ENCODE data around the gene MEGF11. TPM values are rescaled to one million over a fixed set of nuclear protein-coding genes. Genes with fewer than 3 reads are reported as not detected.

Gene MEGF11
- polyA plus RNA-seq, 1 of the 3 experiments (the other 2 are of a cell fraction): not detected

DNA sequence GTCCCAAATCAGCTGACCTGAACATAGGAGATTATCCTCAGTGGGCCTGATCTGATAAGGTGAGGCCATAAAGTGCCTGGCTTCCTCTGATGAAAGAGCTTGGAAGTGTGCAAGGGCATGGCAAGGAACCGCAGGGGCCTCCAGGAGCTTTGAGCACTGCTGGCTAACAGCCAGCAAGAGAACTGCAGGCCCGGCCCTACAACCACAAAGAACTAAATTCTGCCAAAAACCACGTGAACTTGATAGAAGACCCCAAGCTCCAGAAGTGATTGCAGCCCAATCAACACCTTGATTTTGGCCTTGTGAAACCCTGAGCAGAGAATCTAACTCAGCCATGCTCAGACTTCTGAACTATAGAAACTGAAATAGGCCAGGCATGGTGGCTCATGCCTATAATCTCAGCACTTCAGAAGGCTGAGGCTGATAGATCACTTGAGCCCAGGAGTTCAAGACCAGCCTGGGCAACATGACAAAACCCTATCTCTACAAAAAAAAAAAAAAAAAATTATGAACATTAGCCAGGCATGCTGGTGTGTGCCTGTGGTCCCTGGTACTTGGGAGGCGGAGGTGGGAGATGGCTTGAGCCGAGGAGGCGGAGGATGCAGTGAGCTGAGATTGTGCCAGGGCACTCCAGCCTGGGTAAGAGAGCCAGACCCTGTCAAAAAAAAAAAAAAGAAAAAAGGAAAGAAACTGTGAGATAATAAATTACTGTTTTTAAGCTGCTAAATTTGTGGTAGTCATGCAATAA lies 32.2 kb upstream of the MEGF11 start:
- no peaks in the 10 kb centered on the region for H4K20me1 ChIP-seq (ENCODE audit: insufficient read depth)
- no peak overlapping the region for H2AFZ ChIP-seq (ENCODE audit: low read depth)
- no peaks in the 10 kb centered on the region for H3K9me2 ChIP-seq
- no peak for DNase-seq
- peaks cover 0 to 10% of the 10 kb centered on the region in 2 experiments; a peak in 2 of 4 replicates for H3K4me1 ChIP-seq (ENCODE audit: control insufficient read depth in 1 of 2, insufficient read depth in 2 of 2, low read depth in 1 of 2, low read length in 1 of 2)
- H3K9me3 ChIP-seq: no peaks in the 10 kb centered on the region
- H3K79me2 ChIP-seq (ENCODE audit: insufficient read depth): no peaks in the 10 kb centered on the region
- peaks cover 4% of the 10 kb centered on the region for H3F3A ChIP-seq (replicated peaks; ENCODE audit: insufficient read depth)
- no peaks in the 10 kb centered on the region; the same call in 1 of the 2 replicates for H3K27me3 ChIP-seq (ENCODE audit: insufficient read depth)
- H3K27ac ChIP-seq (ENCODE audit: low read depth in 2 of 2, low read length in 1 of 2): no peak overlapping the region
- POLR2A ChIA-PET: no interaction called here
- H3K9ac ChIP-seq: no peak overlapping the region
- 93% methylated on average over 6 of the region's 6 CpGs for WGBS (ENCODE audit: low lambda C conversion rate)
- H3K4me3 ChIP-seq (ENCODE audit: low read depth in 2 of 2, low read length in 1 of 2): no peak overlapping the region
- CTCF ChIA-PET: interaction anchor here (1.1 to 5.6 kb wide), 6 partner anchors 10 to 369 kb away, joined by 4 to 40 read pairs (median 5); no protein-coding TSS in a partner anchor
- TF ChIP-seq, protein P1, sequence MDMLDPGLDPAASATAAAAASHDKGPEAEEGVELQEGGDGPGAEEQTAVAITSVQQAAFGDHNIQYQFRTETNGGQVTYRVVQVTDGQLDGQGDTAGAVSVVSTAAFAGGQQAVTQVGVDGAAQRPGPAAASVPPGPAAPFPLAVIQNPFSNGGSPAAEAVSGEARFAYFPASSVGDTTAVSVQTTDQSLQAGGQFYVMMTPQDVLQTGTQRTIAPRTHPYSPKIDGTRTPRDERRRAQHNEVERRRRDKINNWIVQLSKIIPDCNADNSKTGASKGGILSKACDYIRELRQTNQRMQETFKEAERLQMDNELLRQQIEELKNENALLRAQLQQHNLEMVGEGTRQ (IDR thresholded peaks at IDR 0.05; ENCODE audit: borderline replicate concordance, low read depth, low read length): no peak
- TF ChIP-seq, protein P2, sequence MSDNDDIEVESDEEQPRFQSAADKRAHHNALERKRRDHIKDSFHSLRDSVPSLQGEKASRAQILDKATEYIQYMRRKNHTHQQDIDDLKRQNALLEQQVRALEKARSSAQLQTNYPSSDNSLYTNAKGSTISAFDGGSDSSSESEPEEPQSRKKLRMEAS (IDR thresholded peaks at IDR 0.05; ENCODE audit: low read depth): no peak
- no peak for TF ChIP-seq CHD2 (IDR thresholded peaks at IDR 0.05; ENCODE audit: low read length, partially characterized antibody)
- TF ChIP-seq GABPA (IDR thresholded peaks at IDR 0.05; ENCODE audit: low read depth): no peak
- no peak for TF ChIP-seq MEF2A (IDR thresholded peaks at IDR 0.05; ENCODE audit: borderline replicate concordance, low read depth)
- no peak overlapping the region for H3K4me2 ChIP-seq
- H3K36me3 ChIP-seq (replicated peaks in 1 of 2; ENCODE audit: control insufficient read depth in 1 of 2, insufficient read depth in 2 of 2, low read length in 1 of 2): no peaks in the 10 kb centered on the region

DNA sequence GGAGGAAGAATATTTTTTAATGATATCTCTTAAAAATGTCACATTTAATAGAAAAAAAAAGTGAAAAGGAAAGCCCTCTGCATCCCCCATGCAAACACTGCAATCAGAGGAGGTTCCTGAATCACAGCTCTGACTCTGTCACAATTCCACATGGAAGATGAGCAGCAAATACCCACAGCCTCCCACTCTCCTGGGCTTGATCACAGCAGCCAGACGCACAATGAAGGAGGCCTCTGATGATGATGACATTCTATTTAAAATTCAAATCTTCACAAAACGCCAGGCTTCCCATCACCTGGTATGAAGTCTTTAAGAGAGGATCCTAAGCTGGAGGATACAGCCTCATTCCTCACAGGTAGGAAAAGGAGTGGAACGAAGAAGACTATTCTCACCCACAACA lies 30.7 kb upstream of the MEGF11 start:
- CTCF ChIA-PET: interaction anchor here (0.7 to 5.6 kb wide), 4 partner anchors 11 to 367 kb away, joined by 3 to 40 read pairs (median 3); no protein-coding TSS in a partner anchor
- WGBS (ENCODE audit: low lambda C conversion rate): 73% methylated on average over 3 of the region's 3 CpGs
- TF ChIP-seq ELF1 (IDR thresholded peaks at IDR 0.05) (no peak), FOXM1 (IDR thresholded peaks at IDR 0.05; ENCODE audit: low read depth) (no peak), YY1 (IDR thresholded peaks at IDR 0.05; ENCODE audit: low read depth) (no peak), FOXJ3 (CRISPR knock-in tag; IDR thresholded peaks at IDR 0.05) (no peak), FOSL2 (IDR thresholded peaks at IDR 0.05; ENCODE audit: borderline replicate concordance, low read depth) (no peak)
- TF ChIP-seq, protein P3, sequence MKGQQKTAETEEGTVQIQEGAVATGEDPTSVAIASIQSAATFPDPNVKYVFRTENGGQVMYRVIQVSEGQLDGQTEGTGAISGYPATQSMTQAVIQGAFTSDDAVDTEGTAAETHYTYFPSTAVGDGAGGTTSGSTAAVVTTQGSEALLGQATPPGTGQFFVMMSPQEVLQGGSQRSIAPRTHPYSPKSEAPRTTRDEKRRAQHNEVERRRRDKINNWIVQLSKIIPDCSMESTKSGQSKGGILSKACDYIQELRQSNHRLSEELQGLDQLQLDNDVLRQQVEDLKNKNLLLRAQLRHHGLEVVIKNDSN (IDR thresholded peaks at IDR 0.05; ENCODE audit: borderline replicate concordance, low read depth): no peak
- TF ChIP-seq, protein P4, sequence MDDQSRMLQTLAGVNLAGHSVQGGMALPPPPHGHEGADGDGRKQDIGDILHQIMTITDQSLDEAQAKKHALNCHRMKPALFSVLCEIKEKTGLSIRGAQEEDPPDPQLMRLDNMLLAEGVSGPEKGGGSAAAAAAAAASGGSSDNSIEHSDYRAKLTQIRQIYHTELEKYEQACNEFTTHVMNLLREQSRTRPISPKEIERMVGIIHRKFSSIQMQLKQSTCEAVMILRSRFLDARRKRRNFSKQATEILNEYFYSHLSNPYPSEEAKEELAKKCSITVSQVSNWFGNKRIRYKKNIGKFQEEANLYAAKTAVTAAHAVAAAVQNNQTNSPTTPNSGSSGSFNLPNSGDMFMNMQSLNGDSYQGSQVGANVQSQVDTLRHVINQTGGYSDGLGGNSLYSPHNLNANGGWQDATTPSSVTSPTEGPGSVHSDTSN (IDR thresholded peaks at IDR 0.05): no peak
- DNase-seq: peak; percentile 20
- Histone ChIP-seq H3K79me2 (ENCODE audit: insufficient read depth) (no peaks in the 10 kb centered on the region), H2AFZ (ENCODE audit: low read depth) (no peak overlapping the region), H3F3A (replicated peaks; ENCODE audit: insufficient read depth) (peaks cover 4% of the 10 kb centered on the region), H3K27me3 (ENCODE audit: insufficient read depth) (no peaks in the 10 kb centered on the region; the same call in 1 of the 2 replicates), H3K36me3 (replicated peaks in 1 of 2; ENCODE audit: control insufficient read depth in 1 of 2, insufficient read depth in 2 of 2, low read length in 1 of 2) (no peaks in the 10 kb centered on the region), H3K4me1 (ENCODE audit: control insufficient read depth in 1 of 2, insufficient read depth in 2 of 2, low read depth in 1 of 2, low read length in 1 of 2) (peaks cover 0 to 10% of the 10 kb centered on the region in 2 experiments; a peak in 2 of 4 replicates), H3K9me3 (no peaks in the 10 kb centered on the region), H3K9ac (no peak overlapping the region), H3K27ac (ENCODE audit: low read depth in 2 of 2, low read length in 1 of 2) (no peak overlapping the region), H3K4me3 (ENCODE audit: low read depth in 2 of 2, low read length in 1 of 2) (no peak overlapping the region), H3K9me2 (no peaks in the 10 kb centered on the region), H4K20me1 (ENCODE audit: insufficient read depth) (no peaks in the 10 kb centered on the region), H3K4me2 (no peak overlapping the region)
- POLR2A ChIA-PET: no interaction called here
